Adrenal gland (tissue), 12 donors: ENCODE data around the gene LGALS3BP. TPM values are rescaled to one million over a fixed set of nuclear protein-coding genes. Genes with fewer than 3 reads are reported as not detected.
A peak's percentile ranks its signal among the peaks of the same experiment; 100 is the strongest.

Experiments used
- DNase-seq, 7 donors: peaks; one replicate each; pipeline ENCODE4 v3.0.0-alpha.2; 2019 to 2020
- H3K27ac ChIP-seq, 5 donors: fragments of 200-600 bp; sonication (generic) in 4 of 5; 1 replicate in 3 of 5; 2 replicates in 2 of 5; pipeline versions ENCODE4 v1.5.1 to v1.8.0; 2016 to 2020; ENCODE audit warnings: mild to moderate bottlenecking in 1 of 5
- H3K27me3 ChIP-seq: fragments of 200-600 bp; 2 replicates; pipeline ENCODE4 v1.8.0; 2021
- H3K36me3 ChIP-seq, 2 donors: fragments of 200-600 bp; replicated peaks in 1 of 2; 1 replicate in 1 of 2; 2 replicates in 1 of 2; pipeline versions ENCODE4 v1.5.1 to v1.8.0; 2018 to 2022
- H3K4me1 ChIP-seq, 2 donors: fragments of 200-600 bp; replicated peaks in 1 of 2; 1 replicate in 1 of 2; 2 replicates in 1 of 2; pipeline versions ENCODE4 v1.5.1 to v1.8.0; 2018 to 2021
- H3K4me3 ChIP-seq, 4 donors: fragments of 200-600 bp; sonication (generic) in 3 of 4; one replicate each; pipeline ENCODE4 v1.5.1; 2016 to 2018
- H3K9me3 ChIP-seq, 3 donors: fragments of 200-600 bp; sonication (generic) in 1 of 3; replicated peaks in 1 of 3; 1 replicate in 2 of 3; 2 replicates in 1 of 3; pipeline versions ENCODE4 v1.5.1 to v1.8.0; 2016 to 2021
- CTCF ChIP-seq, 6 experiments: fragments of 450-650 bp in 4 of 6; fragments of 200-600 bp in 2 of 6; sonication (generic) in 1 of 6; IDR thresholded peaks; 1 replicate in 5 of 6; 2 replicates in 1 of 6; pipeline versions ENCODE4 v1.5.1 to v1.8.0; 2016 to 2021; ENCODE audit warnings: antibody characterized with exemption in 6 of 6, mild to moderate bottlenecking in 2 of 6, moderate library complexity in 1 of 6
- POLR2A ChIP-seq, 2 donors: fragments of 450-650 bp; IDR thresholded peaks; one replicate each; pipeline ENCODE4 v1.6.1; 2017; ENCODE audit warnings: antibody characterized with exemption in 2 of 2, mild to moderate bottlenecking in 2 of 2, moderate library complexity in 1 of 2
- WGBS, 4 donors: extraction: QIAGEN DNeasy Blood & Tissue Kit in 2 of 4; methylation state at CpG; one replicate each; pipeline versions ENCODE4 v1.1.5 to v1.1.7; 2013 to 2017; 5-methylcytosine and 5-hydroxymethylcytosine counted together
- intact Hi-C, 2 donors: fragments of 100-400 bp; cut with DNase I; formaldehyde crosslinking; loops; one replicate each; pipeline versions ENCODE4 v1.14.1 to v1.15.0; 2022 to 2023
- polyA plus RNA-seq, 3 donors: library from polyadenylated mRNA; stranded (reverse); fragments of 200-250 nt in 2 of 3; fragments of 350-450 nt in 1 of 3; fragmentation: Illumina TruSeq in 1 of 3; extraction: RNeasy Lipid Tissue Mini Kit (QIAGEN cat#74804) in 1 of 3; gene quantifications; one replicate each; pipeline ENCODE4 v1.2.3, GENCODE V29; 2013 to 2014
- total RNA-seq, 9 donors: library from RNA; depleted of rRNA in 4 of 9; stranded (reverse); fragments of >200 nt in 4 of 9; fragments of 120-200 nt in 1 of 9; fragmentation: NEBNext Ultra II Directional in 1 of 9; extraction: Animal tissue kit (Norgen Biotek cat#: 25700) in 1 of 9; gene quantifications; one replicate each; pipeline versions ENCODE4 v1.1.0 to v1.2.4, GENCODE V29; 2013 to 2023
- donor health status: healthy with polysubstance abuse.
- donor health status: Bipolar disorder and iron deficiency.
- donor health status: DM: yes; HTN: yes; CAD: no.
- donor health status: DM: no; HTN: no; CAD: no.
- donor health status: DM: no; HTN: no; CAD: no.
- donor health status: DM: yes; HTN: yes; CAD: no.

The LGALS3BP gene
- total and polyA plus RNA-seq, 12 donors, result 144 to 1,588 (median 726) TPM

- Histone ChIP-seq H3K36me3 (peaks cover 0 to 23% of the 10 kb centered on the region in 2 donors), H3K4me3 (peak overlapping the region in 1 of 4 donors; percentile 12), H3K4me1 (peaks cover 28 to 62% of the 10 kb centered on the region in 2 donors), H3K27ac (peak overlapping the region in 4 of 5 donors; percentile 13 to 89 (median 64)), H3K27me3 (no peaks in the 10 kb centered on the region), H3K9me3 (no peaks in the 10 kb centered on the region)
- TF ChIP-seq POLR2A (IDR thresholded peaks at IDR 0.05), result no peak
- no peak for TF ChIP-seq CTCF (IDR thresholded peaks at IDR 0.05)
- DNase-seq, result peak in 6 of 7 donors; percentile 78 to 85 (median 80)
- WGBS, 4 donors, result 42 to 71% (median 59%) methylated on average over 17 to 30 of the region's 30 CpGs
- intact Hi-C loops, result loop anchor here in 1 of 2 donors (5.0 kb wide), 1 partner anchor 108 kb away; no protein-coding TSS in a partner anchor
Measured at GRCh38 chr17:78974635-78975591, 4.8 kb downstream of the LGALS3BP start.

GRCh38 chr17:78973792-78974520, 5.8 kb downstream of the LGALS3BP start:
- H3K4me1 ChIP-seq, result peaks cover 21 to 54% of the 10 kb centered on the region in 2 donors
- peaks cover 0 to 32% of the 10 kb centered on the region in 2 donors for H3K36me3 ChIP-seq
- H3K4me3 ChIP-seq, result no peak overlapping the region
- intact Hi-C loops, result loop anchor here in 1 of 2 donors (5.0 kb wide), 1 partner anchor 107 kb away; no protein-coding TSS in a partner anchor
- WGBS, 4 donors, result 80 to 85% (median 84%) methylated on average over 21 to 23 of the region's 23 CpGs
- DNase-seq, result peak in 1 of 7 donors; percentile 29
- no peaks in the 10 kb centered on the region for H3K27me3 ChIP-seq
- H3K9me3 ChIP-seq, result no peaks in the 10 kb centered on the region
- no peak for TF ChIP-seq POLR2A (IDR thresholded peaks at IDR 0.05)
- TF ChIP-seq CTCF (IDR thresholded peaks at IDR 0.05), result no peak
- peak overlapping the region in 1 of 5 donors; percentile 48 for H3K27ac ChIP-seq

DNA sequence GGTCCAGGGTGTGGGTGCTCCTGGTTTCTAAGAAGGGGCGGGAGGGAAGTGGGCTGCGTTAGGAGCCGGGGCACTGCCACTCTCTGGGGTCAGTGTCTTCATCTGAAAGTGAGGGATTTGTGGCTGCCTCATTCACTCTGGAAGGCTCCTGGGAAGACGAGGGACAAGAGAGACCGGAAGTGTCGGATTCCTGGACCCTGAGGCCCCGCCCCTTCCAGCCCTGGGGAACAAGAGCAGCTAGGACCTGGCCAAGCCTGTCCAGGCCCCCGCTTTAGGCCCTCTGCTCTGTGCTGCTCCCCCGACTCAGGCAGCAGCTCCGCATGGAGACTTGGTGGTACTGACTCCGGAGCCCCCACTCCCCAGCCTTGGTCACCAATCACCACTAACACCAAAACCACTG, 6.5 kb downstream of the LGALS3BP start:
- no peak overlapping the region for H3K4me3 ChIP-seq
- H3K27ac ChIP-seq, result peak overlapping the region in 2 of 5 donors; percentile 17 to 48
- intact Hi-C loops, result loop anchor here in 1 of 2 donors (5.0 kb wide), 1 partner anchor 106 kb away; no protein-coding TSS in a partner anchor
- H3K36me3 ChIP-seq, result peaks cover 0 to 39% of the 10 kb centered on the region in 2 donors
- no peaks in the 10 kb centered on the region for H3K27me3 ChIP-seq
- H3K9me3 ChIP-seq, result no peaks in the 10 kb centered on the region
- H3K4me1 ChIP-seq, result peaks cover 14 to 46% of the 10 kb centered on the region in 2 donors
- DNase-seq, result peak in 2 of 7 donors; percentile 39 to 43
- WGBS, 4 donors, result 75 to 79% (median 79%) methylated on average over 5 to 11 of the region's 11 CpGs
- no peak for TF ChIP-seq CTCF (IDR thresholded peaks at IDR 0.05)
- TF ChIP-seq POLR2A (IDR thresholded peaks at IDR 0.05), result no peak
